HEK293T (cell line): ENCODE data around the gene SYNE1.

Experiments
- CTBP1 ChIP-seq: fragments of 450-650 bp; IDR thresholded peaks from 2 replicates; pipeline ENCODE4 v1.6.1; 2016; ENCODE audit warnings: borderline replicate concordance
- ELF4 ChIP-seq: fragments of 450-650 bp; IDR thresholded peaks from 2 replicates; pipeline ENCODE4 v1.6.1; 2017; ENCODE audit warnings: antibody characterized with exemption
- FOXM1 ChIP-seq: fragments of 450-650 bp; IDR thresholded peaks from 2 replicates; pipeline ENCODE4 v1.6.1; 2017; ENCODE audit warnings: mild to moderate bottlenecking, borderline replicate concordance
- HDGF ChIP-seq: fragments of 450-650 bp; IDR thresholded peaks from 2 replicates; pipeline ENCODE4 v1.6.1; 2017; ENCODE audit warnings: antibody characterized with exemption, borderline replicate concordance
- LEF1 ChIP-seq: fragments of 450-650 bp; IDR thresholded peaks from 2 replicates; pipeline ENCODE4 v1.6.1; 2017; ENCODE audit warnings: mild to moderate bottlenecking, borderline replicate concordance
- SP1 ChIP-seq: fragments of 450-650 bp; IDR thresholded peaks from 2 replicates; pipeline ENCODE4 v1.6.1; 2017
- SUZ12 ChIP-seq: fragments of 450-650 bp; IDR thresholded peaks from 2 replicates; pipeline ENCODE4 v1.6.1; 2016; ENCODE audit warnings: mild to moderate bottlenecking

DNA sequence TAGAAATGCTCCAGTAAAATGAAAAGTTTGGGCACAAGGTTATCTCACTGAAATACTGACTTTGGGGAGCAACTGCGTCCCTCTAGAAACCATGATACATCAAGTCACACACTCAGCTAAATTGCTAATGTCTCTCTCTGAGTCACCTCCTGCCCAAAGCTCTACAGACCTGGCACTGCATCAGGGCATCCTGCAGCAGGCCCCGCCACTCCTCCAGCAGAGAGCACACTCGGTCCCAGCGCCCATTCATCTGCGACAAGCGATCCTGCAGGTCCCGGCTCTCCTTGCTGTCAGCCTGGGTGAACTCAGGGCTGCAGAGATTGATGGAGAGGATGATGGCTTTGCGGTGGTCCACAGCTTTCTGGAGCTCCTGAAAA is 500.7 kb downstream of the SYNE1 start:
- TF ChIP-seq FOXM1 (no peak), CTBP1 (no peak), SP1 (no peak), ELF4 (no peak), LEF1 (no peak), HDGF (no peak), SUZ12 (no peak)
